Embryonic facial prominence (tissue), 1 donor: ENCODE results near the gene IFT88.

ENCODE experiments used
- DNase-seq: peaks from one replicate; pipeline ENCODE4 v3.0.0-alpha.2; 2016; ENCODE audit errors: extremely low spot score

IFT88 gene

DNA sequence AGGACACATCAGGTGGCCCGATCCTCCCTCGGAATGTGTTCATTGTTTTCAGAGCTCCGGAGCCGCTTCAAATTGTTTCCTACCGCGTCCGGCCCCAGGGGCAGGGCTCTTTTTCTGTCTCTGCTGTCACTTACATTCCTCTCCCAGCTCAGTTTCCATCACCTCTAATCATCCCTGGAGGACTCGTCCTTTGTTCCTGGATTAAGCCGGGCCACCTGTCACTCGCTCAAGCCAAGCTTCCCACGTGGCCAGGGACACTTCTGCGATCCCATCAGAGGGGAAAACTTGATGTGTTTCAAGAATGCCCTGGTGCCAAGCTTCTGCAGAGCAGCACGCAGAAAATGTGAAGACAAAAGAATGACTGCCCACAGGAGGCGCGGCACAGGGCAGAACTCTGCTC, 150.0 kb downstream of the IFT88 start:
- DNase-seq: no peak

DNA sequence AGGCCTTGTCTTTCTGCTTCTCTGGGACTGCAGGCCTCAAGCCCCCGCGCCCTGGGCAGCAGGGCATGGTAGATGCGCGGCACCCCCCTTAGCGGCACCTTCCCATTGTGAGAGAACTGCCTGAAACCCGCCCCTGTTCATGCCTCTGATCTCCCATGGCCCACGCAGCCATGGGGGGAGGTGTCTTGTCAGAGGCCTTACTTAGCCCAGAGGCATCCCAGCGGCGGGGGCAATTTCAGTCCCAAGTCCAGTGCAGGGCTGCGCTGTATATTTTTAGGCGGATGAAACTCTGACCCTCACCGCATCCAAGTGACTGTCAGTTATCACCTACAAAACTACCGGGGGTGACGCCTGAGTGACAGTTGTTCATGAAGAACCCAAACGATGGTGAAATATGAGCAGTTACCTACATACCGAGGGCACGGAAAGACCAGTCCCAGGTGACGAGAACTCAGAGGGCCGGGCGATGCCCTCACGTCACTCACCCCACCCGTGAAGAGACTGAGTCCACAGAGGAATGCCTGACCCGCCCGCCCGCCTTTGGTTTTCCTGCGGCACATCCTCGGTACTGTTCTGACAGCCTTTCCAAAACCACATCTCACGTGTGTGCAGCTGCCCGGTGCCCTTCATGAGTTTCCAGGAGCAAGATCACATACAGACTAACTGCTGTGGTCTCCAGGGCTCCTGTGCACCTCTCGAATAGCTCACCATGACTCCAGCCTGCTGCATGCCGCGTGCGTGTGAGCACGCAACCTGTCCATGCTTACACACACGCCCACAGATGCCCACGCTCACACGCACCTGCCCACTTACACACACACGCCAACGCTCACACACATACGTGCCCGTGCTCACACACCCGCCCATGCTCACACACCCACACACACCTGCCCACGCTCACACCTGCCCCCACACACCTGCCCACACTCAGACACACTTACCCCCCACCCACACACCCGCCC, 150.9 kb downstream of the IFT88 start:
- DNase-seq: no peak

DNA sequence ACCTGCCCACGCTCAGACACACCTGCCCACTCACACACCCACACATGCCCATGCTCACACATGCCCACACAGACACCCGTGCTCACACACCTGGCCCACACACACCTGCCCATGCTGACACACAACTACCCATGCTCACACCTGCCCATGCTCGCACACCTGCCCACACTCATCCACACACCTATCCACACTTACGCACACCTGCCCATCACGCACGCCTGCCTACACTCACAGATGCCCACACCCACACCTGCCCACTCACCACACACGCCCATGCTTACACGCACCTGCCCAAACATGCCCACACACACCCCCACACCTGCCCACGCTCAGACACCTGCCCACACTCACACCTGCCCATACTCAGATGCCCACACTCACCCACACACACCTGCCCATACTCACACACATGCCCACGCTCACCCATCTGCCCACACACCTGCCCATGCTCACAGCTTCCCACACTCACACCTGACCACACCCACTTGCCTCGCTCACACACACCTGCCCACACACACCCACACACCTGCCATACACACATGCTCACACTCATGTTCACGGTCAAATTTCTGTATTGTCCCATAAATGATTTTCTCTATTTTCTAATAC, 152.1 kb downstream of the IFT88 start:
- DNase-seq: no peak

DNA sequence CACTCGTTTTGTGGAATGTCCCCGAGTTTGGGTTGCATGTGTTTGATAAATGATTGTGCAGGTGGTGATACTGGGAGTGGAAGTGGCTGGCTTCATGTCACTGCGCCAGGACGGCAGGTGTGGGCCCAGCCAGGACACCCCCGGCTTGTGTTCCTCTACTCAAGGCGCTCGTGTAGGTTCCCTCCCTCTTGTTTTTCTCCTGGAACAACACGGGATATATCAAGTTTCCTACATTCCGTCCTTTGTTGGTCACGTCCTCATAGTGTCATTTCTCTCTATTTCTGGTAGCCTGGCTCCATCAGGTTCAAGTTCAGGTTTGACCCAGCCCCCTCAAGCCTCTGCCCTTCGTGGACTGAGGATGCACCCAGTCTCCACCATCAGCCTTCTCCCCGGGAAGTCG, 152.8 kb downstream of the IFT88 start:
- DNase-seq: no peak

DNA sequence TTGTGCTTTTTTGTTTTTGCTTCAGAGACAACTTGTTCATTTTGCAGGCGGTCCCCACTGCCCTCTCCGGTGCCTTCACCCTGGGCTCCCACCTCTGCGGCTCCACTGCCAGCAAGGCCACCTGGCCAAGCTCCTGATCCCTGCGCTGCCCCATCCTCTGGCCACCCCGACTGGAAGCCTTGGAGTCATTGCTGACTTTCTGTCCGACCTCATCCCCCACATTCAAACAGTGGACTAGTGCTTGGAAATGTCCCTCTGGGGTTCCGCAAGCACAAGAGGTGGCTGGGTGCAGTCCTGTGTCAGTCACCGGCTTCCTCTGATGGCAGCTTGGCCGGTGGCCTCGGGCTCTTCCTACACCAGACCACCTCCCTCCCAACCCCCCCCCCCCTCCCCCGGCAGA, 153.5 kb downstream of the IFT88 start:
- DNase-seq: no peak

DNA sequence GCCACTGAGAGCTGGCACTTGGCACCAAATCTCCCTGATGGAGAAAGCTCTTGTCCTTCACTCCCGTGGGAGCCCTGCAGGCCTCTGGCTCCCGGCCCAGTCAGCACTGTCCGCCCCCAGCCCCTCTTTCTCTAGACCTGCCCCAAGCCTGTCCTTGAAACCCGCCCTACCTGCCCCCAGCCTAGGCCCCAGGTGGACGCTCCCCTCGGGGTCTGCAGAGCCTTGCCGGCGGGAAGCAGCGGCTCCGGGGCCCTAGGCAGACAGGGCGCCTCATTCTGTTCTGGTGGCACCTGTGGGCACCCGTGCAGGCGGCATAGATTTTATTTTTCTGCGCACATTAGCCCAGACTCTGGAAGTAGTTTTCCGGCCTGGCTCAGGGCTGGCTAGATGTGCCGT, 154.1 kb downstream of the IFT88 start:
- no peak for DNase-seq

DNA sequence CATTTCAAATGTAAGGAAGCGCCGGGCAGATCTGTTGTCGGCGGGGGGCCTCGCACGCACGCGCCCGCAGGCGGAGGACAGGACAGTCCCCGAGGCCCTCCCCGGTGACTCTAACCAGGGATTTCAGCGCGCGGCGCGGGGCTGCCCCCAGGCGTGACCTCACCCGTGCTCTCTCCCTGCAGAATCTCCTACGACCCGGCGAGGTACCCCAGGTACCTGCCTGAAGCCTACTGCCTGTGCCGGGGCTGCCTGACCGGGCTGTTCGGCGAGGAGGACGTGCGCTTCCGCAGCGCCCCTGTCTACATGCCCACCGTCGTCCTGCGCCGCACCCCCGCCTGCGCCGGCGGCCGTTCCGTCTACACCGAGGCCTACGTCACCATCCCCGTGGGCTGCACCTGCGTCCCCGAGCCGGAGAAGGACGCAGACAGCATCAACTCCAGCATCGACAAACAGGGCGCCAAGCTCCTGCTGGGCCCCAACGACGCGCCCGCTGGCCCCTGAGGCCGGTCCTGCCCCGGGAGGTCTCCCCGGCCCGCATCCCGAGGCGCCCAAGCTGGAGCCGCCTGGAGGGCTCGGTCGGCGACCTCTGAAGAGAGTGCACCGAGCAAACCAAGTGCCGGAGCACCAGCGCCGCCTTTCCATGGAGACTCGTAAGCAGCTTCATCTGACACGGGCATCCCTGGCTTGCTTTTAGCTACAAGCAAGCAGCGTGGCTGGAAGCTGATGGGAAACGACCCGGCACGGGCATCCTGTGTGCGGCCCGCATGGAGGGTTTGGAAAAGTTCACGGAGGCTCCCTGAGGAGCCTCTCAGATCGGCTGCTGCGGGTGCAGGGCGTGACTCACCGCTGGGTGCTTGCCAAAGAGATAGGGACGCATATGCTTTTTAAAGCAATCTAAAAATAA, 154.7 kb downstream of the IFT88 start:
- no peak for DNase-seq

DNA sequence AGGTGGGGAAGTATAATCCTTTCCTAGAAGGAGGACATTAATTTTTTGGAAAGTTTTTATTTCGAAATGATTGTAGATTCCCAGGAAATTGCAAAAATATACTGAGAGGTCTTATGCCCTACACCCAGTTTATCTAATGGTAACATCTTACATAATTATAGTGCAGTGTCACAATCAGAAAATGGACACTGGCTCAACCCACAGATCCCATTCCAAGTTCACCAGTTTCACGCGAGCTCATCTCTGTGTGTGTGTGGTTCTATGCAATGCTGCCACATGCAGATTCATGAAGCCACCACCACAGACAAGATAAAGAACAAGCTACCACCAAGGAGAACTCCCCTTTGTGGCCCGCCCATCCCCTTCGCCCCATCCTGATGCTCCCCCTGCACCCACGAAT, 160.9 kb downstream of the IFT88 start:
- no peak for DNase-seq

DNA sequence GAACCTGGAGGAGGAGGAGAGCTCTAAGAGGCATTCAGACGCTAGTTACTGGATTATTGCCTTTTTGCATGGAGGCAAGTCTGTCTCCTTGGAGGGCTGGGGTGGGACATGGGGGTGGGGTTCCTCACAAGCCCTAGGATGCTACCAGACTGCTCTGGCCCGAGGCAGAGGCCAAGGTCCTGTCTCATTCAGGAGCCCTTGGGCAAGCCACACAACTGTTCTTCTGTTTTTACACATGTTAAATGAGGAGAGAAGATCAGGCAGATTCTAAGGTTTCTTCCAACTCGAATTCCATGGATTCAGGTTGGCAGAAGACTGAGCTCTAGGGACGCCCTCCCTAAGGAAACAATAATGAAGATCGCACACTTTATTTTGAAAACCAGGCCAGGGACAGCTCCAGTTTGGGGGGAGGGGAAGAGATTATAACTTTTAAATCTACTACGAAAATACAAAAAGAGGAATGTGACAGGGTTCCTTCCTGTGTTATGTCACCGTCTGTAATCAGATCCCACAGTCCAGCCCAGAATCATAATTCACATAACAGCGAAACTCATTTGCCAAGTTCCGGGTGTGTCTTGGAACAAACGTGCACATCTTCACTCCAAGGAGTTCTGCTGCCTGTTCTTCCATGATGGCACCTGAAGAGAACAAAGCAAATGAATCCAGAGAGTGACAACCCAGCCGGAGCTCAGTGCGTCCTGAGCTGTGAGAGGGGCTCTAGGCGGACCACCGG, 161.8 kb downstream of the IFT88 start:
- no peak for DNase-seq

DNA sequence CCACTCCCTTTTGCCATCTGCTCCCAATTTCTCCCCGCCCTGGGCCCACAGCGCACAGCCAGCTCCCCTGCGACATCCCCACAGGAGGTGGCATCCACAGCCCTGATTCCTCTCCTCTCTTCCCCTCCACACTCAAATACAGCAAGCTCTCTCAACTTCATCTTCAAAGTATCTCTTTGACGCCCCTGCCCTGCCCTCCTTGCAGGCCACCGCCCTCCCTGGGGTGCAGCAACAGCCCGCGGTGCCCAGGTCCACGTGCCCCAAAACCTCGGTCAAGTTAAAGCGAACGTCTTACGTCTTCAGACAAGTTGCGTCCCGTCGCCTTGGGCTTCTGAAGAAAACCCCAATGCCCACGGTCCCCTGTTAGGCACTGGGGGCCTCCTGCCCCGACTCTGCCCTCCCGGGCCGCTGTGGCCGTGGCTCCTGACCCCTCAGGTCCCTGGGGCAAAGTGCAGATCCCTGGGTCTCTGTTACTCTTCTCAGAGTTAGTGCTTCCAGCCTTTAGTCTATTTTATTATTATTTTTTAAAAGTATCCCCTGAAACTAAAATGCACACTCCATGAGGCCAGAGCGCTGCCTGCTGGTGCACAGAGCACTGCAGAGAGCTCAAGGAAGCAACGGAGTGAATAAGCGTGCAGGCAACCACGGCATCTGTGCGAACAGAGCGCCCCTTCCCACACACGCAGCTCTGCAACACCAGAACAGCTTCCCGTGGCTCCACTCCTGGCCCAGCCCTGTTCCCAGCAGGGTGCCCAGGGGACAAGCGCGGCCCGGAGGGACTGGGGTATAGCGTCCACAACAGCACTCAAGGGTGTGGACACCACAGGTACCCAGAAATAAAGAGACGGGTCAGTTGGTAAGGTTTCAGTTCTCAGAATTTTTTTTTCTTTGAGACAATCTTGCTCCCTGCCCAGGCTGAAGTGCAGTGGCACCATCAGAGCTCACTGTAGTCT, 163.0 kb downstream of the IFT88 start:
- no peak for DNase-seq

DNA sequence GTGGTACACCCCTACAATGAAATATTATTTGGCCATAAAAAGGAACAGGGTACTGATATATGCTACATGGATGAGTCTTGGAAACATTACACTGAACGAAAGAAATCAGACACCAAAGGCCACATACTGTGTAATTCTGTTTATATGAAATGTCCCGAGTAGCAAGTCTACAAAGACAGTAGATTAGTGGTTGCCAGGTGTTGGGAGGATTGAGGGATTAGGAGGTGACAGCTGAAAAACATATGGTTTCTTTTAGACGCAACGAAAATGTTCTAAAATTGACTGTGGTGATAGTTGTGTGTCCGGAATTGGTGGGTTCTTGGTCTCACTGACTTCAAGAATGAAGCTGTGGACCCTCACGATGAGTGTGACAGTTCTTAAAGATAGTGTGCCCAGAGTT, 171.7 kb downstream of the IFT88 start:
- no peak for DNase-seq

DNA sequence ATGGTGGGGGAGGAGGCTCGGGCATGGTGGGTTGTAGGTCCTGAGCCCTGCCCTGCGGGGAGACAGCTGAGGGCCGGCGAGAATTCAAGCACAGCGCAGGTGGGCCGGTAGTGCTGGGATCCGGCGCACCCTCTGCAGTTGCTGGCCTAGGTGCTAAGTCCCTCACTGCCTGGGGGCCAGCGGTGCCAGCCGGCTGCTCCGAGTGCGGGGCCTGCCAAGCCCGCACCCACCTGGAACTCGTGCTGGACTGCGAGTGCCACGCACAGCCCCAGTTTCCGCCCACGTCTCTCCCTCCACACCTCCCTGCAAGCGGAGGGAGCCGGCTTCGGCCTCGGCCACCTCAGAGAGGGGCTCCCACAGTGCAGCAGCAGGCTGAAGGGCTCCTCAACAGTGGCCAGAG, 173.1 kb downstream of the IFT88 start:
- DNase-seq: no peak
